Putamen (tissue), 1 donor: ENCODE measurements around the gene LZTS3.
"Not testable (repeated sequence)": the region's sequence is repeated elsewhere in the genome, so short reads cannot be mapped to it uniquely, and the experiment has no call there.

Experiments used
- DNase-seq: peaks from one replicate; pipeline ENCODE4 v3.0.0-alpha.2; 2016; ENCODE audit warnings: low spot score

LZTS3 gene

DNA sequence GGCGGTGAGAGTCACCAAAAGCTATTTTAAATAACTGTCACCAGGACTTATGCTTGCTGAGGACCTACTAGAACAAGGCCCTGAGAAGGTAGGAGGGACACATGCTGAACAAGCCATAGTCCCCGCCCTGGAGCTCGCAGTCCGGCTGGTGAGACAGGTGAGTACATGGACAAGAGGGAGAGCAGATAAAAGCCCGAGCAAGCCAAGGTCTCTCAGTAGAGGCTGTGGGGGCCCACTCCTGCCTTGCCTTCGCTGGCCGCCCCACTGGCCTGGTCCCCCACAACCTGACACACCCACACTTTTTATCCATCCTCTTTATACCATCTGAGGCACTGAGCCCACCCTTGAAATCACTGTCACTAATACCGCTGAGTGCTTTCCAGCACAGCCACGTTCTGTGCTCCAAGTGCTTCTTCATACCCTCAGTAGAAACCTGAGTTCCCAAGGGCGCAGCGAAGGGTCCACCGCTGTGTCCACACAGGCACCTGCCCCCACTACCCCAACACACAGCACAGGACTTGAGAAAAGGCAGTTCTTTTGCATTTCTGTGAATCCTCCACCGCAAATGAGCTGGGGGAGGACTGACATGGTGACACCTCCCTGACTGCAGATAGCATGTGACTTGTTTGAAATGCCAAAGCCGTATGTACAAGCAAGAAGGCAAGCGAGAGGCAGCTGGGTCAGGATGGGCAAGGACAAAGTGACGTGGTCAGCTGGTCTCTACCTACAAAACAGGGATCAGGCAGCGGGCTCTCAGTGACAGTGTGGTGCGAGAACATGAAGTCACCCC lies 19.1 kb upstream of the LZTS3 start:
- DNase-seq, result no peak

DNA sequence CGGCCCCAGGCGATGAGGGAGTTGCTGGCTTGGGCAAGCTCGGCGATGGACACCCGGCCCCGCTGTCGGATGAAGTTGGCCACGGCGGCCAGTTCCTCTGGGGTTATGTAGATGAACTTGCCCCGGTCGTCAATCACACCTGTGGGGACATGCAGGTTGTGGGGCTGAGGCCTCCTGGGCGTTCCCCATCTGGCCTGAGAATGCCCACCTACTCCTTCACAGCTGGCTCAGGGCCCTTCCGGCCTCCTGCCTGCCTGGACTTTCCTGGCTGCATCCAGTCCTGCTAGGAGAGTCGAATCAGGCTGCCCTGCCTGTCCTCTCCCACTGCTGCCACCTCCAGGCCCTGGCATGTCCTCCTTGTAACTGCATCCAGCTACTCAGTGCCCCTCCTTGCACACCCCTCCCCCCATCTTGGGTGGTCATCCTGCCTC lies 17.3 kb upstream of the LZTS3 start:
- DNase-seq, result no peak

DNA sequence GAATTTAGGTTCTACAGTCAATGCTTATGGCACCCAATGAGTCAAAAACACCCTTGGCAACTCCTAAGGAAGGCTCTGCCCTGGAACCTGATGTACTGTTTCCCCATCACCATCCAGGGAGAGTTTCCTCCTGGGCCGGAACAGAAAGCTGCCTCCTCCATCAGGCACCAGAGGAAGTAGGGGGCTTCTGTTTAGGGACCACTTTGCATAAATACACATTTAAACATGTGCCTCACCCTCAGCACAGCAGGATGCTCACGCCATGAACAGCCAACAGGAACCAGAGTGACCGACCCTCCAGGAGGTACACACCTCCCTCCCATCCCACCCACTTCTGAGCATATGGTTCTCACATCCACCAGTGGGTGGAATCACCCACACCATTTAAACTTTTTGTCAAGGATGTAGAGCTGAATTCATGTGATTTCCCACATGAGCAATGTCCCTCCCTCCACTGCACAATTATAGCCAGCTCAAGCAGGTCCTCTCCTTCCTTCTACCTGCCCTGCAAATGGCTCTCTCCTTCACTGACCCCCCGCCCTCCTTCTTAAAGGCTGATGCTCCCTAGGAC lies 16.3 kb upstream of the LZTS3 start:
- DNase-seq, result no peak

DNA sequence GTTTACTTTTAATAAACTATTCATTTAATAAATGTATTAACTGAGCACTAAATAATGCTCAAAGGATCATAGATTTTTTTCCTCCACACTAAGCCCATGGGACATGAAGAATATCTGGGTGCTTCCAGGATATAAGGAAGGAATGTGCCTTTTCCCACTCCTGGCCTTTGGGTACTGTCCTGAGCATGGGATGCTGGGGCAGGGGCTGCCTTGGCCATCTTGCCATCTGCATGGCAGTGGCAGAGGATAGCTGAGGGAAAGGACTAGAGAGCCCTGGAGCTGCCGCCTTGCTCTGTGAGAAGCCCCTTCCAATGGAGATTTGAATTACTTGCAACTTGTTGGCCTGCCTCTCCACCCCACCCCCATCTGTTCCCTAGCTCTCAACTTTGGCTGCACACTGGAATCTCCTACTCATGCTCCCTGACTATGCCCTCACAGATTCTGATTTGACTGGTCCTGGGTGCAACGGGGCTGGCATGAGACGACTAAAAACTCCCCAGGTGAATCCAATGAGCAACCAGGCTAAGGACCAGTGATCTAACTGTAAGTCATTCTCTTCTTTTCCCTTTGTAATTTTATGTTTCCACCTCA lies 15.6 kb upstream of the LZTS3 start:
- DNase-seq, result no peak

DNA sequence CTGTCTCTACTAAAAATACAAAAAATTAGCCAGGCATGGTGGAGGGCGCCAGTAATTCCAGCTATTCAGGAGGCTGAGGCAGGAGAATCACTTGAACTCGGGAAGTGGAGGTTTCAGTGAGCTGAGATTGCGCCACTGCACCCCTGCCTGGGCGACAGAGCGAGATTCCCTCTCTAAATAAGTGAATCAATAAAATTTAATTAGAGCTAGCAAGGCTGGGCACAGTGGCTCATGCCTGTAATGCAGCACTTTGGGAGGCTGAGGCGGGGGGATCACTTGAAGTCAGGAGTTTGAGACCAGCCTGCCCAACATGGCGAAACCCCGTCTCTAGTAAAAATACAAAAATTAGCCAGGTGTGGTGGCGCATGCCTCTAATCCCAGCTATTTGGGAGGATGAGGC lies 14.5 kb upstream of the LZTS3 start:
- not testable (repeated sequence) for DNase-seq

DNA sequence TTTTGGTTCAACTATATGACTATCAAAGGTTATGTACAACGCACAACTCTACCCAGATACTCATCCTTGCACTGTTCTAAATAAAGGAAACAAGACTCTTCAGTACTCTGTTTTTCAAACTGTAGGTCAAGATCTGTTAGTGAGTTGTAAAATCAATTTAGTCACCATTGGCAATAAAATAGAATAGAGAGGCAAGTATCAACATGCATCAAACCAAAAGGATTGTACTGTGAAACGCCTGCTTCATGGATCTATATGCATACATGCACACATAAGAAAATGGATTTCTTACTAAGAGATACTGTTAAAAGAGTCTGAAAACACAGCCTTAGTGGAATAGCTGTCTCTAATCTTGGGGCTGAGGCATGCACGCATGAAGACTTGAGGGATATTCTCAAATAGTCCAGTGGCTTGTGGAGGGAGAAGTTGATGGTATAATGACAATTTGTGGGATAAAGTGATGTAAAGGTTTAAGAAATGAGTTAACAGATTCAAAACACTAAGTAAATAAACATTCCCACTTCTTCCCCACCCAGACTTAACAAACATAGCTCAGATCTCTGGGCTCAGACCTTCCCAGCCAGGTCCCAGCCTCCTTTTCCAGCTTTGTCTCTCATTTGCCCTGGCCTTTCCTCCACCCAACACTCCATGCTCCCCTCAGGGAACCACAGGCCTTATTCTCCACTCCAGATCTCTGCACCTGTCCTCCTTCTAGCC lies 10.7 kb upstream of the LZTS3 start:
- no peak for DNase-seq

DNA sequence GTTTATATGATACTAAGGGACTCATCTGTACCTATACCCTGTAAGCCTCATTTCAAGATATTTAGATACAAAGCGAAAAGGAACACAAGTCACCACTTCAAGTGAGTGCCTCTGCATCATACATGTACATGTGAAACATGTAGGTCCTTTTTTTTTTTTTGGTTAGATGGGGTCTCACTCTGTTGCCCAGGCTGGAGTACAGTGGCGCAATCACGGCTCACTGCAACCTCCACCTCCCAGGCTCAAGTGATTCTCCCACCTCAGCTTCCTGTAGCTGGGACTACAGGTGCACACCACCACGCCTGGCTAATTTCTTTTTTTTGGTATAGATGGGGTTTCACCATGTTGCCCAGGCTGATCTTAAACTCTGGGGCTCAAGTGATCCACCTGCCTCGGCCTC lies 9.1 kb upstream of the LZTS3 start:
- not testable (repeated sequence) for DNase-seq

DNA sequence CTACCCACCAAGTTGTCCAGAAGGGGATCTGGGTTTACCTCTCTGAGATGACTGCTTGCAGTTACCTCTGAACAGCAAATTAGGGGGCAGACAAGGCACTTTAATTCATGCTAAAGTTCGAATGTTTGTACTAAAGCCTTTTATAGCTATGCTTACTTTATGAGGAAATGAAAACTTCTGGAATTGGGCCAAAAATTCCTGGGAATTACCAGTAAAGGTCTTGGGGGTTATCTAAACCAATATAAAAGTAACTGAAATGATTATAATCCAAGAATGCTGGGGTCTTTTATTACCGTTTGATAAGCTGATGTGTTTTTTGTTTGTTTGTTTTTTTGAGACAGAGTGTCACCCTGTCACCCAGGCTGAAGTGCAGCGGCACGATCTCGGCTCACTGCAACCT lies 7.9 kb upstream of the LZTS3 start:
- no peak for DNase-seq

DNA sequence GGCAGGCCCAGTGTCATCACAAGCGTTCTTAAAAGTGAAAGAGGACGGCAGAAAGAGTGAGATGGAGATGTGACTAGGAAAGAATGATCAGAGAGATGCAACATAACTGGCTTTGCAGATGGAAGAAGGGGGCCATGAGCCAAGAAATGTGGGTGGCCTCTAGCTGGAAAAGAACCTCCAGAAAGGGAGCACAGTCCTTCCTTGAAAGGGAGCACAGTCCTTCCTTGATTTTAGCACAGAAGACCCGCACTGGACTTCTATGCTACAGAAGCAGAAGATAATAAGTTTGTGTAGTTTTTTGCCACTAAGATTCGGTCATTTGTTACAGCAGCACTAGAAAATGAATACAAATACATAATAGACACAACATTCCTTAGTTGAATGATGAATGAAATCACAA lies 7.0 kb upstream of the LZTS3 start:
- DNase-seq, result no peak

DNA sequence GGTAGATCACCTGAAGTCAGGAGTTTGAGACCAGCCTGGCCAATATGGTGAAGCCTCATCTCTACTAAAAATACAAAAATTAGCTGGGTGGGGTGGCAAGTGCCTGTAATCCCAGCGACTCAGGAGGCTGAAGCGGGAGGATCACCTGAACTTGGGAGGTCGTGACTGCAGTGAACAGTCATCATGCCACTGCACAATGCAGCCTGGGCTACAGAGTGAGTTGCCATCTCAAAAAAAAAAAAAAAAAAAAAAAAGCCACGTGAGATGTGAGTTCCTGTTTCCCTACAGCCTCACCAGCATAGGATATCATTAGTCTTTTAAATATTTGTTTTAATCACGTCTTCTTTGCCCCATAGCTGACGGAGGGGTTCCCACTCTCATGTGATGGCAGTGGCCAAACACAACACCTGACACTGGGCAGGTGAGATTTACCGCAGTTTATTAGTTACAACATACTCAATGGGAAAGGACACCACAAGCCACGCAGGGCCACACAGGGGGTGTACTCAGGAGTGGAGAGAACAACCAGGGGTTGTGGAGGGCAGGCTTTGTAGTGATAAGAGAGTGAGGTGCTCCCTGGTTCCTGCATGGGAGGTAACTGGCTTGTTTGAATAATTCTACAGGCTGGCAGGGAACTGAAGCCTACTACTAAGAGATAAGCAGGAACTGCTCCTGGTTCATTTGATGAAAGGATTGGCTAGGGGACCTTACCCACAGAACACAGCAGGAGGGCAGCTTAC lies 4.6 kb upstream of the LZTS3 start:
- no peak for DNase-seq

DNA sequence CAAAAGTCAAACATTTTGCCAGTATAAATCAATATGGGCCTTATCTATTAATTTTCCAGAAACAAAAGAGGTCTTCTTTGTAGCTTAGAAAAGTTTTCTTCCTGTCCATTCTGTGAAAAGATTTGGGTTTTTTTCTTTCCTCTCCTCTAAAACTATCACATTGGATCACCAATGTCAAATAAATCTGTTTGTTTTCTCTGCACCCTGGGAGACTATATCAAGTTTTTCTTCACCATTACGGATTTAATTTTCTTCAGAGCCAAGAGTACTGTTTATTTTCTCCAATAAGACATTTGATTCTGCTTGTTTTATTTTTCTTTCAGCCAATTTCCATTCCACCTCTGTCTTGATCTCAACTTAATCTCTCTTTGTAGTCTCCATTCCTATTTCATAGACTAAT lies 1.9 kb upstream of the LZTS3 start:
- DNase-seq, result no peak

DNA sequence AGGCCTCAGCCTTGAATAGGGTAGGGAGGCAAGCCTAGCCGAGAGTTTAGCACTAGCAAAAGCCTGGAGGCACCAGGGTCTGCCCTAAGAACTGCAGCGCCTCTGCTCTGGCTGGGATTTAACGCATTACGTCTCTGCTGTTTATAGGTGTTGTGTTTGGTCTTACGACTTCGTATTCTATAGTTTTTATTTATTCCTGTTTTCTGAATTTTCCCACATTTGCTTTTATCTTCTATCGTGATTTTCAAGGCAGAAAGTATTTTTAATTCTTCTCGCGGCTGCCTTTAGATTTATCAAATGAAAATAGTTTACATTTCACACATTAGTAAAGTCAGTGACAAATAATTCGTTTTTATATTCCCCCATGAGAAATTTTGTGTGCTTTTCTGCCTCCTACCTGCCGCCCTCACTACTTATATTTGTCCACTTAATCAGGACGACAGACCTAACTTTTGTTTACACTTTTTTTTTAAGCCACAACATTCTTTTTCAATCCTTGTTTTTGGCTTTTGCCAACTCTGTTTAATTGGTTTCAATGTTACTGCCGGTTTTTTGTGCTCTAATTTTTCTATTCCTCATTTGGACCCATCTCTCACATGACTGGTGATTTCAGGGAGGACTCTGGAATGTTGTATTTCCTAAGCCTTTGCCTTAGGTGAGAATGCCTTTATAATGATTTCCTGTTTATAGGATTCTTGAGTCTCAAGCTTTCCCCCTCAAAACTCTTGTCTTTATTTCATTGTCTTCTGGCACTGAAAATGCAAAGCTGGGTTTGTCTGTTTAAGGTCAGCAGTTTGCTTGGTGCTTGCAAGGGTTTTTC lies 1.3 kb upstream of the LZTS3 start:
- no peak for DNase-seq

DNA sequence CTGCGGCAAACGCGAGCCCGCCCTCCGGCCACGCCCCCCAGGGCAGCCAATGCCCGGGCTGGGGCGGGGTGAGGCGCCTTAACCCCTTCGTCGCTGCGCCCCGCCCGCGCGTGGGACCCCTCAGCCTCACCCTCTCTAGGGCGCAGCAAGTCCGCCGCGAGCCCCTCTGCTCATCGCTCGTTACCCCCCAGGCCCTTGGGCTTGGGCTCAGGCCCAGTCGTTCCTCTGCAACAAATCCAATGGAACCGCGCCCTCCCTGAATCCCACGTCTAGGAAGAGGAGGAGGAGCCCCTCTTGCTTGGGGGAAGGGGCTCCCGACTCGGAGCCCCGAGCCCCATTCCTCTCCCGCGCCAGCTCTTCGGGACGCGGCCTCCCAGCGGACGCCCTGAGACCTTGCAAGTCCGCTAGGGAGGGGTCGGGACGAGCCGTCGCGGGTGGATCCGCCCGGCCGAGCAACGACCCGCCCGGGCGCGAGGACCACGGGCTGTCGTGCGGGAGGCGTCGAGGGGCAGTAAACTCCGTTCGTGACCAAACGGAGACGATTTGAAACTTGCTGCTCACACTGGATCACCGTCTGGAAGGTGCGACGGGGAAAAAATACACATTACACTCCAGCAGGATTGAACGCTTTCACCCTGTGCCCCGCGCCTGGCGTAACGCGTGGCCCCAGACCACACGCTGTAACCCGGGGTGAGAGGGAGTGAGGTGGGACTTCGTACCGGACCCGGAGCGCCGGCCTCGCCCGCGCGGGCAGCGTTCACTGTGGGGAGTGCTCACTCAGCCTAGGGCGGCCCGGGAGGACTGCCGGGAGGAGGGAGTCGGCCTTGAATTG lies 477 bp upstream of the LZTS3 start:
- DNase-seq, result peak; percentile 89

DNA sequence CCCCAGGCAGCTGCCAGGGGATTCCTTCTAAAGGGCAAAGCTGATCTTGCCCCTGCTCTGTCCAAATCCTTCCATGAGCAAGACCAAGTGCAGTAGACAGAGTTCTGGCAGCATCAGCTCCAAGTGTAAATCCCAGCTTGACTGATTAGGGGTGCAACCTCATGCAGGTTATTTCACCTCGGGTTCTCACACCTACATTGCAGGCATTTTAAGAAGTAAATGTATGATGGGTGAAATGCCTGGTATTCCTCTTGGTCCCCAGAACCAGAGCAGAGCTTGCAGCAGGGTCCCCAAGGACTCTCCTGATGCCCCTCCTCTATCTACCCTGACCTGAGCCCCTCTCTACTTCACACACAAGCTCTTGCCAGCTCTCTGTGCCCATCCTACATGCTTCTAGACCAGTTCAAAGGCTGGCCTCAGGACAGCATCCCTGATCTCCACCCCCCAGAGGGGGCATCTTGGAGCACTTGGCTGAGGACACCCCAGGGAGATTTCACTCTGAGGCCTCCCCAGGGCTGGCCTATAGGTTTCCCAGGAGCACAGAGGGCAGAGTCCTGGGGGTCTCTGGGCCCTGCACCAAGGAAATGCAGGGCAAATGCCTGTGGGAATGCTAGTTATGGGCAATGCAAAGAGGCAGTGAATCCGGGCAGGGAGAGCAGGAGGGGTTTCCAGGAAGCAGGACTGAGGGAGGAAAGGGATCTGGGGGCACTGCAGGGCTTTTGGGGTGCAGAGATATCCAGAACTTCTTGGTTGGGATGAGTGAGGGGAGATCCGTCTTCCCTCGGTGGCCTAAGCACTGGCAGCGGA lies 1.0 kb downstream of the LZTS3 start:
- DNase-seq, result no peak

DNA sequence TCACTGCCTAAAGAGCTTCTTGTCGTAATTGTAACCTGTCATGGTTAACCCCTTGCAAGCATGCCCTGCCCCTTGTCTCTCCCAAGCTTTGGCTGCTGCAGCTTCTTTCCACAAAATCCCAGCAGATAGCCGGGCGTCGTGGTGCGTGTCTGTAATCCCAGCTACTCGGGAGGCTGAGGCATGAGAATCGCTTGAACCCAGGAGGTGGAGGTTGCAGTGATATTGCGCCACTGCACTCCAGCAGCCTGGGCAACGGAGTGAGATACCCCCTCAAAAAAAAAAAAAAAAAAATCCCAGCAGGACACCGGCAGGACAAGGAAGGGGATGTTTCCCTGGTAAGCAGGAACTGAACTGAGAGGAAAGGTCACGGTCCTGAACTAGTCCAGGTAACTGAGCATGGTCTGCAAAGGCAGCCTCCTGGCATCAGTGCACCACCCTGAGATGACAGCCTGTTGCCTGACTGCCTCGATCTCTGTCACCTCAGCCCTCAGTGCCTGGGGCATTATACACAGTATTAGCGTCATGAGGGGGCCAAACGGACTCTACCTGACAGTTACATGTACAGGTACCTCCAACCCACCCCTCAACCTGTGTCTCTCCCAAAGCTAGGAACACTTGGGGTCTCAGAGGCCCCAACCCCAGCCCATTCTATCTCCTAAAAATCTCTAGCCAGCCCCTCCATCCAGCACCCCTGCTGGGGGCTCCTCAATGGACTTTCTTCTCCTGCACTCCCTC lies 1.8 kb downstream of the LZTS3 start:
- no peak for DNase-seq

DNA sequence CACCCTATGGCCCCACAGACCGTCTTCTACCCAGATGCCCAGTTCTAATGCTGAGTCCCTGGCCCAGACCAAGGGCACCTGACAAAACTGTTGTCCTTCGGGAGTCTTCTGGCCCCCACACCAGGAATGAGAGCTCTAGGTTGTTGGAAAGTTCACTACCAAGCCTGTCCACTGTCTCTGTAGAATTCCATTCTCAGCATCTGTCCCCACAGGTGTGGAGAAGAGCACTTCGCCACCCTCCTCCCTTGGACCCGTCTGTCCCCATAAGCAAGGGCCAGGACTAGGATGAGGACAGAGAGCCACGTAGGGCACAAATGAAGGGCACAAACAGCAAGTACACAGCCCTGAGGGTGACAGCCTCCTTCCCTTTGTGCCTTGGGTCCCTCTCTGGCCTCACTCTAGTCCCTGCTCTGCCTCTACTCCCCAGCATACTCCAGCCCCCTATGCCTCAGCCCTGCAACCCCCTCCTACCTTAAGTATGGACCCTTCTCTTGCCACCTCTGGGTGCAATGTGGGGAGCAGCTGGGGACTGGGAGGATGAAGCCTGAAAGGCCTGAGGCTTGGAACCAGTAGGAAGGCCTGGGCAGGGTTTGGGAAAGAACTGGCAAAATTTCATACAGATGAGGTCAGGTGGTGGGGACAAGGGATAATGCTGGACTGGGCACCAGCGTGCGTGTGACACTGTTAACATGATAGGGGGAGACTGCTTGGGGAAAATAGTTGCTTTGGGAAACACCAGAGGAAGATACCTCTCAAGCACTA lies 4.3 kb downstream of the LZTS3 start:
- no peak for DNase-seq

DNA sequence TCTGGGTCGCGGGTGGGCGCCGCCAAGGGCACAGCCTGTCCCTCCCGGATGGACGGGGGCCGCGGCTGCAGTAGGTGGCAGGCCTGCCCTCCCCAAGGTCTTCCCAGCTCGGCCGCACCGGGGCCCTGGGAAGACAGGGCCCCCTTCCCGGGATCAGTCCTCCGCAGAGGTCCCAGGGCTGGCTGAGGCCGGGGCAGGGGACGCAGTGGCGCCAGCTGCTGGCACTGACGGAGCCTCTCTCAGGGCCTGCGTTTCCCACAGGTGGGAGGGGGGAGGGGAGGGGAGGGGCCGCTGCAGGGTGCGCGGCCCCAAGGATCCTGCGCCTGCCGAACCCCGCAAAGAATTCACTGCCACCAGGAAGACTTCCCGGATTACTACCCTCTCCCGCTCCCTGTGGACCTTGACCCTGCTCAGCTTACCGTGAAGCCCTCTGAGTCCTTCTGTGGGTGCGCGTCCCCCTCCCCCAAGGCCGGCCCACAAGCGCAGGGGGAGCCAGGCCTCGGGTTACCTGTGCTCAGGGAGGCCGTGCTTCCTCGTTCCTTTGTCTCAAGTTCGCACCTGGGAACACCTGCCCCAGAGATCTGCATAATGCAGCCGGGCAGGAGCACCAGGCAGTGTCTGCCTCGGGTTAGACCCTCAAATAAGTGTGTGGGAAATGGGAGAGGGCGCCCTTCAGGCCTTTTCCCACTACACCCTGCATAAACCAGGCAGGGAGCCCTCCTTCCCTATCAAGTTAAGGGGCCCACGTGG lies 5.1 kb downstream of the LZTS3 start:
- DNase-seq, result no peak
